ENCODE results near the gene RBM12. TPM values are rescaled to one million over a fixed set of nuclear protein-coding genes. Genes with fewer than 3 reads are reported as not detected.

RBM12 gene
- total RNA-seq, 1 donor from 2014 or later: 151 TPM

- Mint-ChIP-seq H3K36me3 (ENCODE audit: low read depth) (peaks cover 35% of the 10 kb centered on the region), H3K4me3 (peak overlapping the region; percentile 58), H3K9me3 (no peaks in the 10 kb centered on the region), H3K27ac (peak overlapping the region; percentile 70), H3K27me3 (no peaks in the 10 kb centered on the region), H3K4me1 (peaks cover 42% of the 10 kb centered on the region)
- DNase-seq: no peak
- intact Hi-C loops (cut with micrococcal nuclease): no loop called here
These were observed 7.4 kb downstream of the RBM12 start for GRCh38 chr20:35657271-35657670.

DNA sequence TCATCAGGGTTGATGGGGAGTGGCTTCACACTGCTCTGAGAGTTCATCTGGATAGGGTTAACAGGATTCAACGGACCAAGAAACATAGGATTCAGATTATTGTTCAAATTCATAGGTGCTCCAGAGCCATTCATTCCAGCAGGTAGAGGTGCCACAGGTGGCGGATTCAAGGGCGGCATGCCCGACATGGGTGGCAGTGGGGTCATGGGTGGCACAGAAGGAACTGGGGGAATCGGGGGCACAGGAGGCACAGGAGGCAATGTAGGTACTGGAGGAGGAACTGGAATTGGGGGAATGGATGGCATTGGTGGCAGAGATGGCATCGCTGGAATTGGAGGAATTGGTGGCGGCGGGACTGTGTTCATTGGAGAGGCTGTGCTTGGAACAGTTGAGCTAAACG is 10.3 kb downstream of the RBM12 start:
- peaks cover 29% of the 10 kb centered on the region for H3K4me1 Mint-ChIP-seq
- no peak overlapping the region for H3K4me3 Mint-ChIP-seq
- no peak for DNase-seq
- H3K9me3 Mint-ChIP-seq: no peaks in the 10 kb centered on the region
- peaks cover 38% of the 10 kb centered on the region for H3K36me3 Mint-ChIP-seq (ENCODE audit: low read depth)
- no peaks in the 10 kb centered on the region for H3K27me3 Mint-ChIP-seq
- intact Hi-C loops (cut with micrococcal nuclease): no loop called here
- no peak overlapping the region for H3K27ac Mint-ChIP-seq

GRCh38 chr20:35653893-35654292 is 10.8 kb downstream of the RBM12 start:
- Mint-ChIP-seq H3K9me3 (no peaks in the 10 kb centered on the region), H3K36me3 (ENCODE audit: low read depth) (peaks cover 37% of the 10 kb centered on the region), H3K27ac (no peak overlapping the region), H3K27me3 (no peaks in the 10 kb centered on the region), H3K4me3 (no peak overlapping the region), H3K4me1 (peaks cover 26% of the 10 kb centered on the region)
- no peak for DNase-seq
- intact Hi-C loops (cut with micrococcal nuclease): no loop called here

DNA sequence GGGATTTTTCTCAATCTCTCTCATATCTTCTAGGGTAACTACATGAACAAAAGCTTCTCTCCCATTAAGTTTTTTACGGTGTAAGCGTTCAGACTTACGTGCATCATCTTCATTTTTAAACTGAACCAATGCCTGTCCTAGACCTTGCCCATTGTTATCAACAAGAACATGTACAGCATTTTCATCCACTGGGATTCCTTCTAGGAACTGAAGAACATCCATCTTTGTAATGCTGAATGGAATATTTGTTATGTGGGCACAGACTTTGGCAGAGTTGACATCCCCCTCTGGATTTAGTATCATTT is 11.3 kb downstream of the RBM12 start:
- Mint-ChIP-seq H3K4me1 (peaks cover 26% of the 10 kb centered on the region), H3K9me3 (no peaks in the 10 kb centered on the region), H3K27me3 (no peaks in the 10 kb centered on the region), H3K36me3 (ENCODE audit: low read depth) (peaks cover 39% of the 10 kb centered on the region), H3K4me3 (no peak overlapping the region), H3K27ac (no peak overlapping the region)
- intact Hi-C loops (cut with micrococcal nuclease): no loop called here
- DNase-seq: no peak

- H3K27me3 Mint-ChIP-seq: no peaks in the 10 kb centered on the region
- intact Hi-C loops (cut with micrococcal nuclease): no loop called here
- no peak overlapping the region for H3K4me3 Mint-ChIP-seq
- H3K9me3 Mint-ChIP-seq: no peaks in the 10 kb centered on the region
- H3K36me3 Mint-ChIP-seq (ENCODE audit: low read depth): peaks cover 44% of the 10 kb centered on the region
- H3K27ac Mint-ChIP-seq: no peak overlapping the region
- DNase-seq: no peak
- peaks cover 25% of the 10 kb centered on the region for H3K4me1 Mint-ChIP-seq
These were observed 11.9 kb downstream of the RBM12 start for GRCh38 chr20:35652641-35653429.

DNA sequence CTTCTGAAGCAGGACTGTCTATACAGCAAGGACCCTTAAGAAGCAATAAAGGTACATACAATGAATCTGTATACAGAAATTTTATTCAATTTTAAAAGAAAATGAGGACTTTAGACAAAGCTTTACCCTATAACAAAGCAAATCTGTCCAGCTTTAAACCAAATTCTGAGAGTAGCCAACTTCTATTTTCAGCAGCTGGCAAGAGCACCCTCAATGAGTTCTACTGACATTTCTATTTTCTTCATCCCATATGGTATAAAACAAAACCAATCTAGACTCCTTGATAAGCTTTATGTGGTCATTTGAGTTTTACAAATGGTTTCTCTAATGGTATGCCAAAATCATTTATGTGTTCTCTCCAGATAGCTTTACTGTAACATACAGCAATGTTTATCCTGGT is 12.7 kb downstream of the RBM12 start:
- DNase-seq: no peak
- intact Hi-C loops (cut with micrococcal nuclease): no loop called here
- no peaks in the 10 kb centered on the region for H3K27me3 Mint-ChIP-seq
- peaks cover 42% of the 10 kb centered on the region for H3K36me3 Mint-ChIP-seq (ENCODE audit: low read depth)
- no peak overlapping the region for H3K27ac Mint-ChIP-seq
- no peak overlapping the region for H3K4me3 Mint-ChIP-seq
- peaks cover 23% of the 10 kb centered on the region for H3K4me1 Mint-ChIP-seq
- no peaks in the 10 kb centered on the region for H3K9me3 Mint-ChIP-seq

GRCh38 chr20:35650632-35651031 is 14.1 kb downstream of the RBM12 start:
- Mint-ChIP-seq H3K36me3 (ENCODE audit: low read depth) (peaks cover 38% of the 10 kb centered on the region), H3K4me3 (no peak overlapping the region), H3K27me3 (no peaks in the 10 kb centered on the region), H3K9me3 (no peaks in the 10 kb centered on the region), H3K4me1 (peaks cover 24% of the 10 kb centered on the region), H3K27ac (peak overlapping the region; percentile 11)
- DNase-seq: no peak
- intact Hi-C loops (cut with micrococcal nuclease): loop anchor here (1.0 kb wide), 1 partner anchor 10 kb away; no protein-coding TSS in a partner anchor

- Mint-ChIP-seq H3K4me3 (no peak overlapping the region), H3K27me3 (no peaks in the 10 kb centered on the region), H3K9me3 (no peaks in the 10 kb centered on the region), H3K36me3 (ENCODE audit: low read depth) (peaks cover 40% of the 10 kb centered on the region), H3K27ac (peak overlapping the region; percentile 29), H3K4me1 (peaks cover 29% of the 10 kb centered on the region)
- DNase-seq: no peak
- intact Hi-C loops (cut with micrococcal nuclease): no loop called here
These were observed 15.9 kb downstream of the RBM12 start for GRCh38 chr20:35648836-35649235.

DNA sequence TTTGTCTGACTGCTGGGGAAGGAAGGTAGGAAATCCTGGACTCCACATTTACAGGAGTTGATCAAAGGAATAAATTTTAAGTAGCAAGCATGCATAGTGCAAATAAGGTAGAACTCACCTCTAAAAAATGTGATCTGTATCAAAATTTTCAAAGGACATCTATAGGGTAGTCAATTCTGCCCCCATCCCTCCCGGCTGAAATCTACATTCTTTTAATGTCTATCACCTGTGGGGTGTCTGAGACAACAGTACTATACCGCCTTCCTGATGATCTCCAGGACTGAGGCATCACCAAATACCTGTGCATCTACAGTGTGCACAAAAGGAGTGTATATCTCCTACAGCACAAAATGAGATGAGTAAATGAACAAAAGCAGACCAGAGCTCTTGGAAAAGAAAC is 19.9 kb downstream of the RBM12 start:
- H3K4me3 Mint-ChIP-seq: no peak overlapping the region
- peaks cover 43% of the 10 kb centered on the region for H3K4me1 Mint-ChIP-seq
- no peaks in the 10 kb centered on the region for H3K27me3 Mint-ChIP-seq
- no peak for DNase-seq
- H3K9me3 Mint-ChIP-seq: no peaks in the 10 kb centered on the region
- H3K36me3 Mint-ChIP-seq (ENCODE audit: low read depth): peaks cover 27% of the 10 kb centered on the region
- intact Hi-C loops (cut with micrococcal nuclease): no loop called here
- H3K27ac Mint-ChIP-seq: no peak overlapping the region

GRCh38 chr20:35643045-35643444 is 21.7 kb downstream of the RBM12 start:
- intact Hi-C loops (cut with micrococcal nuclease): no loop called here
- Mint-ChIP-seq H3K27ac (no peak overlapping the region), H3K36me3 (ENCODE audit: low read depth) (peaks cover 13% of the 10 kb centered on the region), H3K27me3 (no peaks in the 10 kb centered on the region), H3K4me3 (no peak overlapping the region), H3K4me1 (peaks cover 39% of the 10 kb centered on the region), H3K9me3 (no peaks in the 10 kb centered on the region)
- DNase-seq: no peak

DNA sequence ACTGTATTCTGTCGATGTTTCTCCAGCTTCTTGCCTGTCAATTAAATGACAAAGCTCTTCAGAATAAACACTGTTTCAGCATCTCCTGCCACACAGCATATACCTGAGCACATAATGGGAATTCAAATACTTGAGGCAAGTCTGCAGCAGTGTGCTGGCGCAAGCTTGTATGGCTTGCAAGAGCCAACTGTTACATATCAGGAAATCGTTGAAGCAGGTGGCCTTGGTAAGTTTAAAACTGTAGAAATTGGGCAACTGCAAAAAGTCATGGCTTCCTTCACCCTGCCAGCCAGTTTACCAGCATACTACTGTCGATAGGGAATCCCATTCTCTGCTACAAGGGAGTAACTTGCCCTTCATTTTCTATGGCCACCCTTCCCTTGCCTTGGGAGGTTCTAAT is 23.0 kb downstream of the RBM12 start:
- H3K27me3 Mint-ChIP-seq: no peaks in the 10 kb centered on the region
- intact Hi-C loops (cut with micrococcal nuclease): no loop called here
- H3K4me3 Mint-ChIP-seq: no peak overlapping the region
- H3K36me3 Mint-ChIP-seq (ENCODE audit: low read depth): peaks cover 6% of the 10 kb centered on the region
- H3K9me3 Mint-ChIP-seq: no peaks in the 10 kb centered on the region
- no peak for DNase-seq
- peaks cover 38% of the 10 kb centered on the region for H3K4me1 Mint-ChIP-seq
- H3K27ac Mint-ChIP-seq: no peak overlapping the region

DNA sequence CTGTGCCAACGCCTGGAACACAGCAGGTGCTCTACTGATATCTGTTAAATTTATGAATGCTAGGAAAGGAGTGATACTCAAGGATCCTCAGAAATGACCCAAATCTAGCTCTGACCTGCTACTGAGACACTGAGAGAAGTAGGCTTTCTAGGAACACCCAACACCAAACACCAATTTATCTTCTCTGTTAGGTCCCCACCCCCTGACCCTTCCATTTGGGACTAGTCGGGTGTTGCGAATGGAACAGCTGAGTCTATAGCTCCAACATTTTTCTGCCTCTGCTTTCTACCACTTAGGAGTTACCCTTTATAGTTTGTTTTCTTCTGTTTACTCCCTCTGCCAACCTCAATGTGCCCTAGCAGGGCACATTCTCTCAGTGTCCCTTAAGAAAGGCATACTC is 24.0 kb downstream of the RBM12 start:
- intact Hi-C loops (cut with micrococcal nuclease): no loop called here
- Mint-ChIP-seq H3K4me1 (peaks cover 35% of the 10 kb centered on the region), H3K36me3 (ENCODE audit: low read depth) (peaks cover 6% of the 10 kb centered on the region), H3K9me3 (no peaks in the 10 kb centered on the region), H3K27ac (no peak overlapping the region), H3K4me3 (no peak overlapping the region), H3K27me3 (no peaks in the 10 kb centered on the region)
- no peak for DNase-seq

DNA sequence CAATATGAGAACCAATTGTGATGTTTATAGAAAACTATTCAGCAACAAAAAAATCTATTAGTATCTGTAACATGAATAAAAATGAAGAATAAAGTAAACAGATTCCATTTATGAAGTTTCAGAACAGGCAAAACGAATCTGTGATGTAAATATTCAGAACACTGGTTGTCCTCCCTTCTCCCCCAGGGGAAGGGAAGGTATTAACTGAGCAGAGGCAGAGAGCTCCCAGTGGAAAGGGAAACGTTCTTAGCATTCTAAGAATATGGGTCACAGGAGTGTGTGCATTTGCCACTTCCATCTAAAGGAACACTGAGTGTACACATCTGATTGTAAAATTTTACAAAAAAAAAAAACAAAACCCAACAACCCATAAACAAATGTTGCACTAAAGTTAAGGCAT is 25.9 kb downstream of the RBM12 start:
- DNase-seq: no peak
- H3K4me3 Mint-ChIP-seq: no peak overlapping the region
- H3K27ac Mint-ChIP-seq: no peak overlapping the region
- no peaks in the 10 kb centered on the region for H3K27me3 Mint-ChIP-seq
- no peaks in the 10 kb centered on the region for H3K9me3 Mint-ChIP-seq
- intact Hi-C loops (cut with micrococcal nuclease): no loop called here
- H3K36me3 Mint-ChIP-seq (ENCODE audit: low read depth): peaks cover 9% of the 10 kb centered on the region
- H3K4me1 Mint-ChIP-seq: peaks cover 36% of the 10 kb centered on the region

- DNase-seq: no peak
- peaks cover 25% of the 10 kb centered on the region for H3K4me1 Mint-ChIP-seq
- H3K9me3 Mint-ChIP-seq: no peaks in the 10 kb centered on the region
- no peaks in the 10 kb centered on the region for H3K27me3 Mint-ChIP-seq
- peak overlapping the region; percentile 16 for H3K27ac Mint-ChIP-seq
- H3K4me3 Mint-ChIP-seq: no peak overlapping the region
- peaks cover 11% of the 10 kb centered on the region for H3K36me3 Mint-ChIP-seq (ENCODE audit: low read depth)
- intact Hi-C loops (cut with micrococcal nuclease): no loop called here
These were observed 27.4 kb downstream of the RBM12 start for GRCh38 chr20:35637276-35637675.

GRCh38 chr20:35636095-35636494 is 28.6 kb downstream of the RBM12 start:
- intact Hi-C loops (cut with micrococcal nuclease): no loop called here
- no peaks in the 10 kb centered on the region for H3K9me3 Mint-ChIP-seq
- H3K27ac Mint-ChIP-seq: peak overlapping the region; percentile 55
- peaks cover 17% of the 10 kb centered on the region for H3K36me3 Mint-ChIP-seq (ENCODE audit: low read depth)
- H3K4me1 Mint-ChIP-seq: peaks cover 21% of the 10 kb centered on the region
- no peak overlapping the region for H3K4me3 Mint-ChIP-seq
- no peaks in the 10 kb centered on the region for H3K27me3 Mint-ChIP-seq
- DNase-seq: no peak
